Activated naive CD8-positive, alpha-beta T cell treated with anti-CD3 and anti-CD28 coated beads, Interleukin-2, amount 10 ng/mL, durations not matched to agents 7 days and 5 days (primary cell): ENCODE measurements around the gene DHRS7B. TPM values are rescaled to one million over a fixed set of nuclear protein-coding genes. Genes with fewer than 3 reads are reported as not detected.

ENCODE experiments used
- ATAC-seq: fragments of 150-1000 bp; cut with Tn5 transposase; one replicate; pipeline ENCODE4 v1.10.0; 2021; ENCODE audit warnings: low read depth, moderate library complexity
- POLR2A ChIA-PET: fragments of 350-600 bp; sonication (Branson Sonifier 250); formaldehyde crosslinking; loops from one replicate; lab custom pipeline; 2021; ENCODE audit warnings: antibody characterized with exemption; lab: Charles Lee
- DNase-seq: peaks from one replicate; pipeline ENCODE4 v3.0.0; 2021
- H3K27ac Mint-ChIP-seq: one replicate; pipeline ENCODE4 v1.8.0; 2022; ENCODE audit warnings: mild to moderate bottlenecking, mixed read lengths
- H3K27me3 Mint-ChIP-seq: one replicate; pipeline ENCODE4 v1.8.0; 2022; ENCODE audit warnings: mild to moderate bottlenecking, moderate library complexity, mixed read lengths
- H3K36me3 Mint-ChIP-seq: one replicate; pipeline ENCODE4 v1.8.0; 2021; ENCODE audit warnings: mild to moderate bottlenecking, mixed read lengths
- H3K4me1 Mint-ChIP-seq: one replicate; pipeline ENCODE4 v1.8.0; 2021; ENCODE audit warnings: mixed read lengths
- H3K4me3 Mint-ChIP-seq: one replicate; pipeline ENCODE4 v1.8.0; 2022; ENCODE audit warnings: mild to moderate bottlenecking, moderate library complexity, mixed read lengths
- H3K9me3 Mint-ChIP-seq: one replicate; pipeline ENCODE4 v1.8.0; 2021; ENCODE audit warnings: mixed read lengths
- total RNA-seq, 2 experiments: library from RNA; stranded (reverse); gene quantifications; one replicate each; pipeline ENCODE4 v1.2.3, GENCODE V29; 2021

The DHRS7B gene
- total RNA-seq, 2 experiments from 2014 or later = 12.6 to 14.2 TPM

DNA sequence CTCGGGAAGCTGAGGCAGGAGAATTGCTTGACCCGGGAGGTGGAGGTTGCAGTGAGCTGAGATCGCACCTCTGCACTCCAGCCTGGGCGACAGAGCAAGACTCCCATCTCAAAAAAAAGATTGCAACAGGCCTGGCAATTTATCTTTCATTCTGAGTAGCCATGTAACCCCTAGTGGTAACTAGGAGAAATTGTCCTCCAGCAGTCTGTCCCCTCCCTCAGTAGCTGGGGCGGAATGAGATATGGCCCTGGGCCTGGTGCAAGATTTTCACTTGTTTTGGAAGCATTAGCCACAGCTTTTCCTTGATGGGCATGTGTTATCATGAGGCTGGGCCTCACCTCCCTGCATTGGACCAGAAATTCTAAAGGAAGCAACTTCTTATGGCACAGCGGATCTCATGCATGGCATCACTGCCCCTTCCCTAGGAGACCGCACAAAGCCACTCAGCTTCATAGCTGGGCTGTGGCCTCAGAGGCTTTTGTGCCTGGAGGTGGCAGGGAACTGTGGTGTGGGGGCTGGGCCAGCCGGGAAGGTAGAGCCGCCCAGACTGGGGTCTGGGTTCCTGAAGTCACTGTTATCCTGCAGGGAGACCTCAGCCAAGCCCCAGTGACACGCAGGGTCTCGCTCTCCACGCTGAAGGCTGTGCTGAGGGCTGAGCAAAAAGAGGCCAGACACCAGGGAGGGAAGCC is 113.1 kb downstream of the DHRS7B start:
- ATAC-seq (no peak), DNase-seq (no peak)
- H3K4me1 Mint-ChIP-seq = peaks cover under 1% of the 10 kb centered on the region
- H3K27me3 Mint-ChIP-seq = no peaks in the 10 kb centered on the region
- no peak overlapping the region for H3K4me3 Mint-ChIP-seq
- H3K27ac Mint-ChIP-seq = no peak overlapping the region
- POLR2A ChIA-PET = no interaction called here
- H3K9me3 Mint-ChIP-seq = peaks cover 2% of the 10 kb centered on the region
- H3K36me3 Mint-ChIP-seq = no peaks in the 10 kb centered on the region

- Mint-ChIP-seq H3K4me3 (no peak overlapping the region), H3K4me1 (peaks cover 2% of the 10 kb centered on the region), H3K27ac (no peak overlapping the region), H3K36me3 (no peaks in the 10 kb centered on the region), H3K27me3 (no peaks in the 10 kb centered on the region), H3K9me3 (peaks cover 2% of the 10 kb centered on the region)
- ATAC-seq (no peak), DNase-seq (no peak)
- POLR2A ChIA-PET = no interaction called here
Observed at GRCh38 chr17:21240369-21241055, 113.7 kb downstream of the DHRS7B start.

Other genes starting within 250 kb of the DHRS7B start
- 100 to 1,000 TPM; 138 to 146 TPM for gene USP22, start 84.0 kb upstream of the DHRS7B start, total RNA-seq
- 10 to 100 TPM; 21.4 to 23.7 TPM for gene TMEM11, start 87.2 kb downstream of the DHRS7B start, total RNA-seq
- gene NATD1, start 126.4 kb downstream of the DHRS7B start, total RNA-seq = 1 to 10 TPM; 5.4 to 5.7 TPM
- 10 to 100 TPM; 53.6 to 56.8 TPM for gene MAP2K3, start 157.7 kb downstream of the DHRS7B start, total RNA-seq
- gene KCNJ12, start 249.4 kb downstream of the DHRS7B start, total RNA-seq = not detected